GM21526 (cell line): ENCODE measurements around the gene HSPH1.
"Not testable (repeated sequence)": the region's sequence is repeated elsewhere in the genome, so short reads cannot be mapped to it uniquely, and the experiment has no call there.

Experiments
- ATAC-seq: cut with Tn5 transposase; IDR thresholded peaks from one replicate; pipeline ENCODE4 v1.9.1; 2021; ENCODE audit warnings: moderate library complexity; ENCODE audit not compliant: unreplicated experiment, low FRiP score

Gene HSPH1

GRCh38 chr13:31101472-31102170, 60.1 kb downstream of the HSPH1 start:
- ATAC-seq: no peak

- no peak for ATAC-seq
Measured at GRCh38 chr13:31100721-31101120, 61.0 kb downstream of the HSPH1 start.

- not testable (repeated sequence) for ATAC-seq
Measured at GRCh38 chr13:31097911-31098434, 63.7 kb downstream of the HSPH1 start.

- no peak for ATAC-seq
Measured at GRCh38 chr13:31096654-31097302, 64.9 kb downstream of the HSPH1 start.

GRCh38 chr13:31094331-31095015, 67.2 kb downstream of the HSPH1 start:
- ATAC-seq: no peak

GRCh38 chr13:31093145-31093885, 68.4 kb downstream of the HSPH1 start:
- no peak for ATAC-seq

- ATAC-seq: no peak
Measured at GRCh38 chr13:31092646-31093045, 69.1 kb downstream of the HSPH1 start.

- no peak for ATAC-seq
Measured at GRCh38 chr13:31090961-31091624, 70.6 kb downstream of the HSPH1 start.

GRCh38 chr13:31090096-31090495, 71.6 kb downstream of the HSPH1 start:
- ATAC-seq: no peak

- ATAC-seq: no peak
Measured at GRCh38 chr13:31089649-31090048, 72.1 kb downstream of the HSPH1 start.

GRCh38 chr13:31088826-31089420, 72.8 kb downstream of the HSPH1 start:
- ATAC-seq: no peak
